ENCODE data around the gene CACNB2.

GRCh38 chr10:18179891-18180290 is 39.7 kb downstream of the CACNB2 start:
- TF ChIP-seq POLR2A (IDR thresholded peaks at IDR 0.05) (no peak), CTCF (IDR thresholded peaks at IDR 0.05) (no peak)
